Myocyte (in vitro differentiated cells): ENCODE results near the gene MAML1. TPM values are rescaled to one million over a fixed set of nuclear protein-coding genes. Genes with fewer than 3 reads are reported as not detected.

Source experiments
- DNase-seq: peaks from one replicate; pipeline ENCODE4 v3.0.0-alpha.2; 2012; ENCODE audit warnings: low read depth
- total RNA-seq: library from RNA; depleted of rRNA; stranded (reverse); fragments of >200 nt; gene quantifications from 2 replicates; pipeline ENCODE4 v1.2.3, GENCODE V29; 2014

MAML1 gene
- total RNA-seq, 1 donor from 2014 or later: 14.0 TPM

DNA sequence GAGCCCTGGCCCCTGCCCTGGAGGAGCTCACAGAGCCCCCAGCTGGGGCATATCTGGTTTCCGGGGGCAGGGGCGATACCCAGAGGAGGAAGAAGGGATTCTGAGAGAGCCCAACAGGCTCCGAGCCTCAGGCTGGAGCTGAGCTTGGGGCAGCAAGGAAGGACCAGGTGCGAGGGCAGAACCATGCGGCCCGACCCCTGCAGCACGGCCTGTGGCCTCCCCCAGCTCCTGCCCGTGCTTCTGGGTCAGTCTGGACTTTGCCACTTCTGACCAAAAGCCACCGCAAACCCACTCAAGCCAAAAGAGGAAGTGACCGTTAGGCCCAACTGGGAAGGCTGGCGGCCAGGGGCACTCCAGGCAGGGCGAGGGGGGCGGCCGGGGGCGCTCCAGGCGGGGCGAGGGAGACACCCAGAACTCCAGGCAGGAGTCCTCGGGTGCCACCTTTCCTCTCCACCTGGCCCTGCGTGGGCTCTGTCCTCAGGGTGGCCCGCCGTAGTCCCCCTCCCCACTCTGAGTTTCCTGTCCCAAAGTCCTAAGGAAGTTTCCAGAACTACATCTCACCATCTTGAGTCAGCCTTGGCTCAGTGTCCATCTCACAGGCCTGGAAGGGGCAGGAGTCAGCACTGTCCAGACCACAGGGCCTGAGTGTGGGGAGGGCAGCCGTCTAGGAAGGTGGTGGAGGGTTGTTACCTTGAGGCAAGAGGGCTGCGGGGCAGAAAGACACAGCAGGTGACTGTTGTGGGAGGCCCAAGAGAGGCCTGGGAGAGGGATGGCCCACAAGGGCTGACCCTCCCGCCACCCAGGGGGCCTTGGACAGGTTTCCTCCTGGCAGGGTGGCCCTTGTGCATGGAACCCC is 60.2 kb downstream of the MAML1 start:
- DNase-seq: no peak

DNA sequence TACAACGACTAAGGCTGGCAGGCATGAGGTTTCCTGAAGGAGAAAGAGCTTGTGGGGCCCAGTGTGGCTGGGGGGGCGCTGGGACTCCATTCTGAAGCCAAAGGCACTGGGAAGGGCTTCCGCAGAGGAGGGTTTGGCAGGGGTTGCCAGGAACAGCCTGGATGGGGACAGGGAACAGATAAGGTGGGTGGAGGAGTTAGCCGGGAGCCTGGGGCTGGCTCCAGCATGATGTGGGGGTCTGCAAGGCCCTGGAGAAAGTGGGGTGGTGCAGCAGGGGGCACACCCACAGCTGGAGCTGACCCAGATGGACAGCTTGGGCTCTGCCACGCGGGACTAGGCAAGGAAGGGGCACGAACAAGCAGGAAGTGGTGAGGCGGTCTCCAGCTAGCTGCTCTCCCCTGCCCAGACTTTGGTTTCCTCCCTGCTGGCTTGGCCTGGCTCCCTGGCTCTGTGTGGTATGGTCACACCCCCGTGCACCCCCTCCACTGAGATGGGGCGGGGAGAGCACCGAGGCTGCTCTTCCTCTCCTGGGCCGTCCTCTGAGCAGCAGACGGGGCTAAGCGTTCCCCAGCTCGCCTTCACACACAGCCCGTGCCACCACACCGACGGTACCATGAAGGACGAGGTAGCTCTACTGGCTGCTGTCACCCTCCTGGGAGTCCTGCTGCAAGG is 61.0 kb downstream of the MAML1 start, which contains the start of gene LTC4S:
LTC4S (plus strand) TSS at position 519 of the 672 bp plus-strand sequence; CDS start at position 614, 95 bp downstream.
- peak; percentile 39 for DNase-seq

DNA sequence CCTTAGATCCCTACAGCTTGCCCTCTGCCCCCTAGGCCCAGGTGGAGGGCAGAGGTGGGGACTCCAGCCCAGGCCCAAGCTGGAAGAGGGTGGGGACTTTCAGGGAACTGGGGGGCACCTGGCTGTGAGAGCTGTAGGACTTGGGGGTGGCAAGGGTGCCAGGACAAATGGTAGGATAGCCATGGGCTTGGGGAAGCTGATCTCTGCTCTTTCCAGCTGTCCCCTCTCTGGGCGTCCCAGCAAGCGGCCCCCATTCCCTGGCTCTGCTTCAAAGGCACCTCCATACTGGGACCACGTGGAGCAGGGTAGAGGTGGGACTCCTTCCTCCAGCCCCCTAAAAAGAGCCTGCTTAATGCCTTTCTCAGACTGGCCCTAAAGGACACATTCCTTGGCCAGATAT is 61.5 kb downstream of the MAML1 start:
- no peak for DNase-seq

DNA sequence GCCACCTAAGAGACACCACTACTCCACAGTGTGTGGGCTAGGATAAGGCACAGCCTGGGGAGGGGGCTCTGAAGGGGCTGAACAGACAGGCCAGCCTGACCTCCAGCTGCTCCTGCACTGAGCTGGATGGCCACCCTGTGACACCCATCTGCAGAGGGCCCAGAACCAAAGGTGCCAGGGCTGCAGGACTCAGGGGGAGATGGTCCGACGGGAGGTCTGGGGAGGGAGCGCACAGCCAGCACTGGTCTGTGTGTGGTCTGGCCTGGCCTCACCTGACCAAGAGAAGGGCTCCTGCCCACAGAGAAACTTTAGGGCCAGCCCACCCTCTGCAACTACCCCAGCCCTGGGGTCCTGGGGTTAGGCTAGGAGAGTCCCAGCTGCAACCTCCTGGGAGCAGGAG is 62.0 kb downstream of the MAML1 start:
- no peak for DNase-seq

DNA sequence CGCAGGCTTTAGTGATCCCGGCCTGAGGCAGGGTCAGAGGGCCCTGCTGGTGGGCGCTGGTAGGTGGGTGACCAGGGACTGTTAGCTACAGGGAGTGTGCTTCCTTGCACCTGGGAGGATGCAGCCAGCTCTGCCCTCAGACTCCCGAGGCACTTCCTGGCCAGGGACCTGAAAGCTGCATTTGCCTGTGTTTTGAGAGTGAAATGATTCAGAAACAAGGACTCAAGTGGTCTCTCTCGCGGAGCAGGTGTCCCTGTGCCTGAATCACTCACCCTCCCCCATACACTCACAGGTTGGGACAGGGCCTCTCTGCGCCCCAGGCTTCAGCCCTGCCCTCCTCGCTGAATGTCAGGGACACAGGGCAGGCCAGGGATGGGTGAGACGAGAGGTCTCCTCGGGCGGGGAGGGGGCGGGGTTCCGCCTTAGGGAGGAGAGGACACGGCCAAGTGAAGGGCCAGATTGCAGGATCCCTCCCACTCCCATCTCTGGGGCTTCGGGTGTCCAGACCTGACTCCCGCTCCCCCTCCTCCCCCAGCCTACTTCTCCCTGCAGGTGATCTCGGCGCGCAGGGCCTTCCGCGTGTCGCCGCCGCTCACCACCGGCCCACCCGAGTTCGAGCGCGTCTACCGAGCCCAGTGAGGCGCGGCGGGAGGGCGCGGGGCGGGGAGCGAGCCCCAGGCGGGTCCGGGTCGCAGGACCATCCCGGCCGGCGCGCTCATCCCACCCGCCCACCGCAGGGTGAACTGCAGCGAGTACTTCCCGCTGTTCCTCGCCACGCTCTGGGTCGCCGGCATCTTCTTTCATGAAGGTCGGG is 62.6 kb downstream of the MAML1 start:
- DNase-seq: no peak

DNA sequence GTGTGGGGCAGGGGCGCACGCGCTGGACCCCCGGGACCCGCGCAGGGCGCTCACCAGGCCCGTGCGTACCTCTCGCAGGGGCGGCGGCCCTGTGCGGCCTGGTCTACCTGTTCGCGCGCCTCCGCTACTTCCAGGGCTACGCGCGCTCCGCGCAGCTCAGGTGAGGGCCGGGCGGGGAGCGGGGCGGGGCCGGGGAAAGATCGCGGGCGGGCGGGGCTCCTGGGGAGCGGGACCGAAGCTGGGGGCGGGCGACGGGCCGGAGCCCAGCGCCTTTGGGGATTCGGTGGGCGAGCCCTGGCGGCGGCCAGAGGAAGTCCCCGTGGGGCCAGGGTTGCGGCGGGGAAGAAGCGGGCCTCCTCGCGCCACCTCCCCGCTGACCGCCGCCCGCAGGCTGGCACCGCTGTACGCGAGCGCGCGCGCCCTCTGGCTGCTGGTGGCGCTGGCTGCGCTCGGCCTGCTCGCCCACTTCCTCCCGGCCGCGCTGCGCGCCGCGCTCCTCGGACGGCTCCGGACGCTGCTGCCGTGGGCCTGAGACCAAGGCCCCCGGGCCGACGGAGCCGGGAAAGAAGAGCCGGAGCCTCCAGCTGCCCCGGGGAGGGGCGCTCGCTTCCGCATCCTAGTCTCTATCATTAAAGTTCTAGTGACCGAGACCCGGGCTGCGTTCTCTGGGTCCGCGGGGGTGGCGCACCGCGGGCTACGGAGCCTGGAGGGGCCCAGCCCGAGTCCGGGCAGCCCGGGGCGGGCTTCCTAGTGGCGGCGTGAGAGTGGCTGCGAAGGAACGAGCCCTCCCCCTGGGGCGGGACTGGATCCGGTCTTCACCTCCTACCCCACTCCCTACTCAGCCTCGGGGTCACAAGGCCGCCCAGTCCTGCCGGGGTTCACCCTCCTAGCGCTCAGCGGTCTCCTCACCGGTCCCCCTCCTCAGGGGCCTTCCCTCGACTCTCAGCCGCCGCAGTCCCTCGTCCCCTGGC is 63.5 kb downstream of the MAML1 start:
- peak; percentile 84 for DNase-seq

DNA sequence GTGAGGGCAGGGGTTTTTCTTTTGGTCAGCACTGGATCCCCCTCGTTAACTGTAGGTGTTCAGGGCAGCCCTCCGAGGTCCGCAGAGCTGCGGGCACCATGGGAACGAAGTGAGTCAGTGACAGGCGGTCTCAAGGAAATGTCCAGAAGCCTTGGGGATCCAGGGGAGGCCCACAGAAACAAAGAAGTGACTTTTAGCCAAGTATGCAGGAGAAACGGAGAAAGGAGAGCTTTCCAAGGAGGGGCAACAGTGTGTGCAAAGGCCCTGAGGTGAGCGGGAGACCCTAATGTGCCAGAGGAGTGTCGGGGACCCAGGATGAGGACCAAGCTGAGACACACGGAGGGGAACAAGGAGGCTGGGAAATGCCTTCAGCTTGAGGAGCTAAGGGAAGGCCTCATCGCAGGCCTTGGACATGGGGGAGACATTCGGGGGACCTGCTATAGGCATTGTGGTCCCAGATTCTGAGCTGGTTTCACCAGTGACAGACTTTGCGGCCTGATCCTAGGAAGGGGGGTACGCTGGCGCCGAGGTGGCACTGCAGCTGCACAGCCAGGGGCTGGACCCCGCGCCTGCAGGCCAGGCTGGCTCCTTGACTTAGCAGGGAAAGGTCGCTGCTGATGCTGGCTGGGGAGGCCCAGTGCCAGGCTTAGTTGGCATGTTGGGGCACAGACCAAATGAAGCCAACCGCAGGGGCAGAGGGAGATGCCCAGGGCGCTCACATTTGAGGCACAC is 64.4 kb downstream of the MAML1 start:
- no peak for DNase-seq

DNA sequence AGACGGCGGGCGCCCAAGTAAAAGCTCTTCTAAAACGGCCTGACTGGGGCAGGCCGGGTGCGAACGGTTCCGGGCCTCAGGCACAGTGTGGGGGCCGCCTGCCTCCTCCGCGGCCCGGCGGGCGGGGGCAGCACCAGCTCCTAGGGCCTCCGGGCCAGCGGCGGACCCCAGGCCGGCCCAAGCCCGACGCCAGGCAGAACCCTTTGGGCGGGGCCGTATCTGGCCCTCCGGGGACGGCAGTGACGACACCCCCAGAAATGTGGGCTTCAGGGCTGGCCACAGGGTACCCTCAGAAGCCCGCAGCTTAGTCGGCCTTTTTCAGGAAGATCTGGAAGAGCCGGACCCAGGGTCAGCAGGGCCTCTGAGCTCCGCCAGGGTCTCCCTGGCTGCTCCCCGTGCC is 65.1 kb downstream of the MAML1 start:
- no peak for DNase-seq

DNA sequence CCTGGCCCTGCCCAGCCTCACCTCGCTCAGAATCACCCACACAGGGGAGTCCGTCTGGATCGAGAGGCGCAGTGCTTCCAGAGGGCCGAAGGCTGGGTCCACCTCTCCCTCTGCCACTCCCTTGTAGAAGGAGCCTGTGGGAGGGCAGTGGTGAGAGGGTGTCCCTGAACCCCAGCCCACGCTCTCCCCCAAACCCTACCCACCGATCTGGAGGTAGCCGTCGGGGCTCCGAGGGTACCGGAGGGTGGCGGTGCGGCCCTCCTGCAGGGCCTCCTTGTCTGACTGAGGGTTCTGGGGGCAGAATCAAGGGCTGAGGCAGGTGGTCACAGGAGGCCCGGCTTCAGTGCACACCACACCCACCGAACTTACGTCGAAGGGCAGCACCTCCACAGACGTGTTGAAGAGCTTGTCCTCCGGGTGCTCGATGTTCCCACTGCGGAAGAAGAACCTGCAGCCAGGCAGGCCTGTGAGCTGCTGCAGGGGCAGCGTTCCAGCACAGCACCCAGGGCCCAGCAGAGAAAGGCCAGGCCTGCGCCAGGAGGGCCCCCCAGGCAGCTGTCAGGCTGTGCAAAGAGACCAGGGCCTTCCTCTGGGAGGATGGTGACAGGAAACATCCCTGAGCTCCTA is 65.6 kb downstream of the MAML1 start:
- no peak for DNase-seq

DNA sequence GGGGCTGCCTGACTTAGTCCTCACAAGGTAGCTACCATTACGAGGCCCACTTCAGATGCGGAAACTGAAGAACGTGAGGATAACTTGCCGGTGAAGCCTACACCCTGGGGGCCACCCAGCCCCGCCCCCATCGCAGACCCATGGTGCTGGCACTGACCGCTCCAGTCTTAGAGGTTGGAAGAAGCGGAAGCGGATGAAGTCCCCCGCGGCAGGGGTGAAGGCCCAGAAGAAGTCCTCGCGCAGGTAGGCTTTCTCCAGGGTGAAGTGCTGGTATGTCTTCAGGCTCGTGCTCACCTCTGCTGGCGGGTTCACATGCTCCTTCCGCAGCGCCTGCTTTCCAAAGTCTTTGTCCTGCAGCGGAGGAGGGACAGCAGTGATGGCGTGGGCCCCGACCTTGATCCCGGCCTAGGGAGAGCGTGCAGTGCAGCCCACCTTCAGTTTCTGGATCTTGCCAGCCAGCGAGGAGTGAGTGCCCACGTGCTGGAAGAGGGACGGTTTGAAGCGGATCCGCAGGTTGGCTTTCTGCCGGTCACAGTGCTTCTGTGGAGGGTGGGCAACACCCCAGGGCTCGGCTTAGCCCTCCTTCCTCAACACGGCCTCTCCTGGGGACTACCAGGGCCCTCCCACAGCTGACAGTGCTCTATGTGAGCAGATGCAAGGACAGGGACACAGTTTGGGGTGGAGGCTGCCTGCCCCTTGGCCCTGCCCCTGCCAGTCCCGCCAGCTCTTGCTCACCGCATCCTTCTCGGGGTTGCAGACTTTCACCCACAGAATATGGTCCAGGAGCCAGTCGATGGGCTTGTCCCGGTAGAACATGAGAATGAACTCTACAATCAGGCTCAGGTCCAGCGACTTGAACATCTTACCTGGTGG is 66.4 kb downstream of the MAML1 start:
- no peak for DNase-seq

DNA sequence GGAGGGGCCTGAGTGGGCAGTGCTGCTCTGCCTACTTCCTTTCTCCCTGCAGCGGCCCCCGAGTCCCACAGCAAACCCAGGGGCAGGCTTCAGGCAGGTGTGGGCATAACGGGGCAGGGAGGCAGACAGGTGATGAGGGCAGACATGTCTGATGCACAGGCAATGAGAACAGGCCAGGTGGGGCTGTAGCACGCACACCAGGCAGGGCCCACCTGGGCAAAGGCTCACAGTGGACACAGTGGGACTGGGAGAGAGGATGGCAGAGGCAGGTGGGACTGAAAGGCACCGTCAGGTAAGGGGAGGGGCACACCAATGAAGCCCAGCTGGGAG is 67.0 kb downstream of the MAML1 start:
- DNase-seq: no peak

DNA sequence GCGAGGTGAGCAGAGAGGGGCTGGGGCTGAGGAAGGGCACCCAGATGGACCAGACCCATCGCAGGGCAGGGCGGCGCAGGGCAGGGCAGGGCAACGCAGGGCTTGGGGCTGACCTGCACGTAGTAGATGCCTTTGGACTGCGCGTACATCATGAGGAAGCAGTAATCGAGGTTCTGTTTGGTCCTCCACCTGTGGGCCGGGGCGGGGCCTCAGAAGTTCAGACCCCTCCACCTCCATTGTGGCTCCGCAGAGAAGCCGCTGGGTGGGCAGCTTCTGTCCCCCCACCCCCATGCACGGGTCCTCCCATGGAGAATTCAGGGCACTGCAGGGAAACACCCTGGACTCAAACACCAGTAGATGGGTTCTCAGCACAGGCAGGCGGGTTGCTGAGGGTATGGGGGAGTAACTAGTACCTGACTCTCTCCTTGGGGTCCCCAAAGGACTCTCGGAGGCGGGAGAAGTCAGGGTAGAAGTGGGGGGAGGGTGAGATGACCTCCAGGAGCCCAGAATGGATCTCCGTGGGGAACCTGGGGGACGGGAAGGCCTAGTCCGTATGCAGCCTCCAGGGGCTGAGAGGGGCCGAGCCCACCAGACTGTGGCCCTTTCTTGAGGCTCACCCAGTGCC is 67.6 kb downstream of the MAML1 start:
- DNase-seq: no peak

DNA sequence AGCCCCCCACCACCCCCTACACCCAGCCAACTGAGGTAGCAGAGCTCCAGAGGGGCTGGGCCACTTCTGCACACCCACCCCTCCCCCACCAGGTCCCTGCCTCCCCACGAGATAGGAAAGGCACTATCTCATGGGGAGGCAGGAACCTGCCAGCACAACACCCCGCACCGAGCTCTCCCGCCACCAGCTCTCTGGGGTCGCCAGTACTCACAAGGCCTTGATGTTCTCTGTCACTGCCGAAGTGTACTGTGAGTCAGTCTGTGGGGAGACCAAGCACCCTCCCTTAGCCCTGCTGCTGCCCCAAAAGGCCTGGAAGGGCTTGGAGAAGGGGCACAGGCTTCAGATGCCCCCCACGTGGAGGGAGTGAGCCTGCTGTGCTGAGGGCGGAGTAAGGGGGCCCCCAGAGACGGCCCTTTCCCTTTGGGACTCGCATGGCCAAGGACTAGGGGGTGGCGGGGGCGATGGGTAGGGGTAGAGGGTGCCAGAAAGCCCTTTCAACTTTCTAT is 68.1 kb downstream of the MAML1 start:
- no peak for DNase-seq

DNA sequence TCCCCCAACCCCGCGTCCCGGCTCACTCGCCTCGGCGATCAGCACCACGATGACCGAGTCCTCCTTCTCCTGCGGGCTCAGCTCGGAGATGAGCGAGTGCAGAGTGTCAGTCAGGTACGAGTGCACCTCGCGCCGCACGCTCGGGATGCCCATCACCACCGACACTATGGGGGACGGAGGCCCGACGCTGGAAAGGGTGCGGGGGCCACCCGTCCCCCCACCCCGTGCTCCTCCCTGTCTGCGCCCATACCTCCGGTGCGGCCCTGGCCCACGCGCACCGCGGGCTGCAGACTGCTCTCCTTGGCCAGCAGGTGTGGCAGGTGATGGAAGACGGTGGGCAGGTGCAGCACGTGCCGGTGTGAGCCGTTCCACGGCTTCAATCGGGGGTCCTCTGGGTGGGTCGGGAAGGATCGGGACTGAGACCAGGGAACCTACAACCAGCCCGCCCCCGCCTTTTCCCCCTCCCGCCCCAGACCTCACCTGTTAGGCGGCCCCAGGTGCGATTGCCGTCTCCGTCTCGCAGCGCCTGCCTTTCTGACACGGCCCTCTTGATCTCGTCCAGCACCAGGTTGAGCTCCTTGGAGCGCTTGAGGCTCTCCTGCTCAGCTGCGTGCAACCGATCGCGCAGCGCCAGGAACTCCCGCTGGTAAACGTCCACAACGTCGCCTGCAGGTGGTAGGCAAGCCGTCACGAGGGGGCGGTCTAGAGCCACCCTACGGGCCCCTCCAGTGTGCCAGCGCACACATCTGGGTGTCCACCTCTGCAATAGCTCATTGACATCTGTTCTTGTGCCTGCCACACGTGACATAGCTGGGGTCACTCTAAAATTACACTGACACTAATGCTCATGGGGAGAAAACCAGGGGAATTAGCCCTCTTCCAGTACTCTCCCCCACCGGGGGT is 68.9 kb downstream of the MAML1 start:
- DNase-seq: no peak

DNA sequence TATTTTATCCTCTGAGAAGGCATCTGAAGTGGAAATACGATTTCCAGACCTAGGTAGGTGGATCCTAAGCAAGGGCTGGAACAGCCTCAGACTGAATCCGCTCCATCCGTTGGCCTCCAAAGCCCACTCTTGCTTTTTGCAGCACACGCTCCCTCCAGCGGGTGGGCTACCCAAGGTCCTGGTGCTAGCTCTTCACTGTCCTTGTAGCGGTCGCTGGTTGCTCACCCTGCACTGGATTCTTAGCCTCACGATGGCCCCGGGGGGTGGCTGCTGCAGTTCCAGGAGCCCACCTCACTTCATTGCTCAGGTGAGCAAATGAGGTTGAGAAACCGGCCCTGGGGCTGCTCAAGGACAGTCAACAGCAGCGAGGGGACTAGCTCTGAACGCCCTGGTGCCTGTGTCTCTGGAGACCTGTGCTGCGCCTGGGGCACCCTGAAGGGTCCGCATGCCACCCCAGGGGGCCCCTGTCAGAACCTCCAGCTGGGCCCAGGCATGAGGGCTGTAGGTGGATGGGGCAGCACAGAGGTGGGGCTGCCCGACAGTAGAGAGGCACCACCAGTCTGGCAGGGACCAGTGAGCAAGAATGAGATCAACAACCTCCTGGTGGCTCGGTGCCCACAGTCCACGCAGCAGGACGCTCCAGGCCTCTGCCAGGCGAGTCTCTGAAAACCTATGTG is 69.7 kb downstream of the MAML1 start:
- DNase-seq: no peak

DNA sequence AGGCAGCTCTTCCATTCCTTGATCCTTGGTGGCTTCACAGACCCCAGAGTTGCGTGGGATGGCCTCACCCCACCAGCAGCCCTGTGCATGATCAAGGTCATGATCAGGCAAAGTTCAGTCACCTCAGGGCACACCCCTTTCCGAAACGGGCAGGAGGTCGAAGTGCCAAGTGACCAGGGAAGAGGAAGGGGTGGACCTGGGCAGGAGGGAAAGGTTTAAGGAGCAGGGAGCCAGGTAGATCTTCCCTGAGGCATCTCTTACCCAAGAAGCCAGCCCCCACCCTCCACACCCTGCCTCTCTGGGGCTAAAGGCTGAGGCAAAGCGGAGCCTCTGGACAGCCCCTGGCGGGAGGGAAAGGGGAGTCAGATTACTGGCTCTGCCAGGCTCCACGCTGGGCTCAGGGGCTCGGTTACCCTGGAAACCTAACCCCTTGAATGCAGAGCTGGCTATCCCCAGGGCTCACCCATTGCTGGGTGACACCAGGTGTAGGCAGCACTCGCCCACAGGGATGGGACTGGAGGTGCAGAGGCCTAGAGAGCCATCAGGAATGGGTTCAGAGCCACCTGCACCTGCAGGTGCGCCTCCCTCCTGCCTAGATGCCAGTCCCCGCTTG is 70.4 kb downstream of the MAML1 start:
- DNase-seq: no peak
